GM08714 (cell line): ENCODE data around the gene CCDC33.

Experiments
- H3K4me3 ChIP-seq: fragments of 200-500 bp; sonication (Bioruptor generic); 2 replicates; pipeline ENCODE4 v1.5.1; 2014; ENCODE audit warnings: mild to moderate bottlenecking, low read length, inconsistent platforms
- ZNF274 ChIP-seq: IDR thresholded peaks from 2 replicates; pipeline ENCODE4 v1.6.1; 2012; ENCODE audit warnings: mild to moderate bottlenecking, low read depth, low read length

CCDC33 gene

GRCh38 chr15:74229686-74230085 lies 6.4 kb upstream of the CCDC33 start:
- H3K4me3 ChIP-seq, result no peak overlapping the region
- TF ChIP-seq ZNF274, result no peak

GRCh38 chr15:74231475-74231874 lies 4.7 kb upstream of the CCDC33 start:
- H3K4me3 ChIP-seq, result no peak overlapping the region
- no peak for TF ChIP-seq ZNF274

GRCh38 chr15:74233373-74233772 lies 2.8 kb upstream of the CCDC33 start:
- no peak for TF ChIP-seq ZNF274
- no peak overlapping the region for H3K4me3 ChIP-seq

- H3K4me3 ChIP-seq, result no peak overlapping the region
- TF ChIP-seq ZNF274, result no peak
Observed at GRCh38 chr15:74233851-74234597, 2.1 kb upstream of the CCDC33 start.

- no peak overlapping the region for H3K4me3 ChIP-seq
- no peak for TF ChIP-seq ZNF274
Observed at GRCh38 chr15:74234598-74234875, 1.6 kb upstream of the CCDC33 start.

GRCh38 chr15:74239051-74239705 lies 3.1 kb downstream of the CCDC33 start:
- TF ChIP-seq ZNF274, result no peak
- H3K4me3 ChIP-seq, result no peak overlapping the region

- H3K4me3 ChIP-seq, result no peak overlapping the region
- TF ChIP-seq ZNF274, result no peak
Observed at GRCh38 chr15:74240002-74240568, 4.0 kb downstream of the CCDC33 start.

- no peak overlapping the region for H3K4me3 ChIP-seq
- TF ChIP-seq ZNF274, result no peak
Observed at GRCh38 chr15:74240897-74241614, 4.9 kb downstream of the CCDC33 start.

- TF ChIP-seq ZNF274, result no peak
Observed at GRCh38 chr15:74242441-74243185, 6.5 kb downstream of the CCDC33 start.

GRCh38 chr15:74243431-74243830 lies 7.3 kb downstream of the CCDC33 start:
- no peak for TF ChIP-seq ZNF274
- no peak overlapping the region for H3K4me3 ChIP-seq

More at GRCh38 chr15:74242441-74243185, 6.5 kb downstream of the CCDC33 start:
- H3K4me3 ChIP-seq, result no peak overlapping the region

GRCh38 chr15:74244822-74245341 lies 8.8 kb downstream of the CCDC33 start:
- H3K4me3 ChIP-seq, result no peak overlapping the region
- no peak for TF ChIP-seq ZNF274

GRCh38 chr15:74245342-74245931 lies 9.3 kb downstream of the CCDC33 start:
- no peak overlapping the region for H3K4me3 ChIP-seq
- no peak for TF ChIP-seq ZNF274

- no peak for TF ChIP-seq ZNF274
- H3K4me3 ChIP-seq, result no peak overlapping the region
Observed at GRCh38 chr15:74250266-74250665, 14.1 kb downstream of the CCDC33 start.
